CD14-positive monocyte (primary cell): Measurements from ENCODE around the gene DRAP1. TPM values are rescaled to one million over a fixed set of nuclear protein-coding genes. Genes with fewer than 3 reads are reported as not detected.
A peak's percentile ranks its signal among the peaks of the same experiment; 100 is the strongest.

ENCODE experiments used
- DNase-seq, 3 donors: peaks; one replicate each; pipeline ENCODE4 v3.0.0-alpha.2; 2011 to 2022
- H2AFZ ChIP-seq: 2 replicates; pipeline ENCODE4 v1.6.0; 2012; ENCODE audit warnings: mild to moderate bottlenecking, low read depth, low read length, inconsistent platforms; ENCODE audit not compliant: insufficient read depth, poor library complexity, severe bottlenecking
- H3K27ac ChIP-seq, 2 donors: 1 replicate in 1 of 2; 2 replicates in 1 of 2; pipeline ENCODE4 v1.5.1; 2012 to 2013; ENCODE audit warnings: low read length in 2 of 2, control low read depth in 1 of 2, inconsistent platforms in 1 of 2, low read depth in 1 of 2, mild to moderate bottlenecking in 1 of 2
- H3K27me3 ChIP-seq, 2 donors: one replicate each; pipeline versions ENCODE4 v1.6.0 to v1.6.1; 2011 to 2013; ENCODE audit warnings: low read length in 2 of 2; ENCODE audit not compliant: control insufficient read depth in 2 of 2, insufficient read depth in 2 of 2
- H3K36me3 ChIP-seq, 2 donors: replicated peaks in 1 of 2; 1 replicate in 1 of 2; 2 replicates in 1 of 2; pipeline versions ENCODE4 v1.5.1 to v1.6.1; 2012 to 2013; ENCODE audit warnings: low read length in 2 of 2, control low read depth in 1 of 2, inconsistent platforms in 1 of 2, mild to moderate bottlenecking in 1 of 2; ENCODE audit not compliant: insufficient read depth in 2 of 2, control insufficient read depth in 1 of 2
- H3K4me1 ChIP-seq, 2 donors: 1 replicate in 1 of 2; 2 replicates in 1 of 2; pipeline versions ENCODE4 v1.5.1 to v1.6.1; 2012 to 2013; ENCODE audit warnings: low read length in 2 of 2, control low read depth in 1 of 2, inconsistent platforms in 1 of 2, mild to moderate bottlenecking in 1 of 2, moderate library complexity in 1 of 2; ENCODE audit not compliant: insufficient read depth in 2 of 2, control insufficient read depth in 1 of 2
- H3K4me2 ChIP-seq: replicated peaks from 2 replicates; pipeline ENCODE3; 2012; ENCODE audit warnings: low read length, moderate library complexity, mild to moderate bottlenecking; ENCODE audit not compliant: poor library complexity, severe bottlenecking; ENCODE audit errors: extremely low read depth
- H3K4me3 ChIP-seq, 3 experiments: fragments of 200-600 bp in 1 of 3; sonication (generic) in 1 of 3; replicated peaks in 1 of 3; 1 replicate in 2 of 3; 2 replicates in 1 of 3; pipeline ENCODE4 v1.5.1; 2011 to 2013; ENCODE audit warnings: low read length in 3 of 3, mild to moderate bottlenecking in 3 of 3, control low read depth in 2 of 3, low read depth in 2 of 3, inconsistent platforms in 1 of 3, moderate library complexity in 1 of 3
- H3K79me2 ChIP-seq: 2 replicates; pipeline ENCODE4 v1.6.0; 2012; ENCODE audit warnings: mild to moderate bottlenecking, control low read depth, inconsistent platforms, low read length, moderate library complexity; ENCODE audit not compliant: insufficient read depth
- H3K9ac ChIP-seq: 2 replicates; pipeline ENCODE4 v1.6.0; 2017; ENCODE audit warnings: low read length, mild to moderate bottlenecking; ENCODE audit not compliant: insufficient read depth, poor library complexity, severe bottlenecking
- H3K9me3 ChIP-seq, 2 donors: replicated peaks in 1 of 2; 1 replicate in 1 of 2; 2 replicates in 1 of 2; pipeline versions ENCODE4 v1.5.1 to v1.6.1; 2012 to 2013; ENCODE audit warnings: low read length in 2 of 2, control low read depth in 1 of 2; ENCODE audit not compliant: control insufficient read depth in 1 of 2, insufficient read depth in 1 of 2
- H4K20me1 ChIP-seq: 2 replicates; pipeline ENCODE4 v1.6.0; 2012; ENCODE audit warnings: mild to moderate bottlenecking, low read length, control low read depth, moderate library complexity; ENCODE audit not compliant: insufficient read depth
- H3K27ac Mint-ChIP-seq, 7 donors: one replicate each; pipeline ENCODE4 v1.8.0; 2020; ENCODE audit warnings: mild to moderate bottlenecking in 7 of 7, mixed read lengths in 7 of 7, moderate library complexity in 6 of 7, inconsistent platforms in 2 of 7
- H3K27me3 Mint-ChIP-seq, 3 donors: one replicate each; pipeline ENCODE4 v1.8.0; 2021 to 2022; ENCODE audit warnings: low read depth in 3 of 3, mild to moderate bottlenecking in 3 of 3, mixed read lengths in 3 of 3, moderate library complexity in 3 of 3, inconsistent platforms in 1 of 3
- H3K36me3 Mint-ChIP-seq, 2 donors: one replicate each; pipeline ENCODE4 v1.8.0; 2020; ENCODE audit warnings: mixed read lengths in 2 of 2, inconsistent platforms in 1 of 2, mild to moderate bottlenecking in 1 of 2
- H3K4me1 Mint-ChIP-seq: one replicate; pipeline ENCODE4 v1.8.0; 2020; ENCODE audit warnings: mild to moderate bottlenecking, mixed read lengths
- H3K4me3 Mint-ChIP-seq, 2 donors: one replicate each; pipeline ENCODE4 v1.8.0; 2020; ENCODE audit warnings: mild to moderate bottlenecking in 2 of 2, mixed read lengths in 2 of 2, moderate library complexity in 1 of 2
- H3K9me3 Mint-ChIP-seq, 7 donors: one replicate each; pipeline ENCODE4 v1.8.0; 2020 to 2022; ENCODE audit warnings: mixed read lengths in 7 of 7, mild to moderate bottlenecking in 6 of 7, moderate library complexity in 6 of 7, inconsistent platforms in 2 of 7
- WGBS: methylation state at CpG from one replicate; pipeline ENCODE4 v1.1.5; 2013; ENCODE audit warnings: missing lambda C conversion rate; ENCODE audit not compliant: insufficient coverage; 5-methylcytosine and 5-hydroxymethylcytosine counted together
- intact Hi-C, 2 donors: fragments of 100-400 bp; cut with micrococcal nuclease; formaldehyde crosslinking; loops; one replicate each; pipeline versions ENCODE4 v1.15.0 to v1.15.1; 2023
- polyA plus RNA-seq, 3 donors: library from polyadenylated mRNA; depleted of rRNA in 1 of 3; unstranded in 2 of 3; stranded (reverse) in 1 of 3; fragments of 300-500 nt in 2 of 3; fragments of >200 nt in 1 of 3; fragmentation: Illumina TruSeq in 2 of 3; gene quantifications; 1 replicate in 2 of 3; 2 replicates in 1 of 3; pipeline ENCODE4 v1.2.3, GENCODE V29; 2012 to 2021
- TF ChIP-seq, protein P1 (sequence below): fragments of 200-600 bp; IDR thresholded peaks from one replicate; pipeline ENCODE4 v1.8.0; 2022; ENCODE audit warnings: antibody characterized with exemption, mild to moderate bottlenecking

The DRAP1 gene
- polyA plus RNA-seq, 3 donors: 68.3 to 97.2 (median 72.1) TPM

DNA sequence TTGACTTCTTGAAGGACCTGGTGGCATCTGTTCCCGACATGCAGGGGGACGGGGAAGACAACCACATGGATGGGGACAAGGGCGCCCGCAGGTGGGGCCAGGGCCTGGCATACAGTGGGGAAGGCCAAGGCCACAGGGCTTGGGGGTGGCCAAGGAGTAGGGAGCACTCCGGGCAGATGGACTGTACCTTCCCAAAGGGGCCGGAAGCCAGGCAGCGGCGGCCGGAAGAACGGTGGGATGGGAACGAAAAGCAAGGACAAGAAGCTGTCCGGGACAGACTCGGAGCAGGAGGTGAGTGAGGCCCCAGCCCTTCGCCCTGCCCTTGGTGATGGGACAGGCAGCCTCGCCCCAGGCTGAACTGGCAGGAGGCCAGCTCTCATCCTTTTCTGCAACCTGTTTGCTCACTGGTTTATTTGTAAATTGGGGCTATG lies 1.2 kb downstream of the DRAP1 start:
- H3K27ac Mint-ChIP-seq: peak overlapping the region in 1 of 7 donors; percentile 61
- Histone ChIP-seq H3K4me3 (peak overlapping the region; percentile 74 to 93 (median 91)), H3K79me2 (peaks cover 38% of the 10 kb centered on the region), H3K4me2 (peak overlapping the region; percentile 94), H3K9me3 (no peaks in the 10 kb centered on the region), H4K20me1 (peaks cover 2% of the 10 kb centered on the region), H3K27ac (no peak overlapping the region), H3K4me1 (peaks cover 45 to 53% of the 10 kb centered on the region in 2 donors), H3K9ac (peak overlapping the region; percentile 77), H3K36me3 (peaks cover 12 to 28% of the 10 kb centered on the region in 2 donors), H3K27me3 (no peaks in the 10 kb centered on the region), H2AFZ (no peak overlapping the region)
- TF ChIP-seq, protein P1, sequence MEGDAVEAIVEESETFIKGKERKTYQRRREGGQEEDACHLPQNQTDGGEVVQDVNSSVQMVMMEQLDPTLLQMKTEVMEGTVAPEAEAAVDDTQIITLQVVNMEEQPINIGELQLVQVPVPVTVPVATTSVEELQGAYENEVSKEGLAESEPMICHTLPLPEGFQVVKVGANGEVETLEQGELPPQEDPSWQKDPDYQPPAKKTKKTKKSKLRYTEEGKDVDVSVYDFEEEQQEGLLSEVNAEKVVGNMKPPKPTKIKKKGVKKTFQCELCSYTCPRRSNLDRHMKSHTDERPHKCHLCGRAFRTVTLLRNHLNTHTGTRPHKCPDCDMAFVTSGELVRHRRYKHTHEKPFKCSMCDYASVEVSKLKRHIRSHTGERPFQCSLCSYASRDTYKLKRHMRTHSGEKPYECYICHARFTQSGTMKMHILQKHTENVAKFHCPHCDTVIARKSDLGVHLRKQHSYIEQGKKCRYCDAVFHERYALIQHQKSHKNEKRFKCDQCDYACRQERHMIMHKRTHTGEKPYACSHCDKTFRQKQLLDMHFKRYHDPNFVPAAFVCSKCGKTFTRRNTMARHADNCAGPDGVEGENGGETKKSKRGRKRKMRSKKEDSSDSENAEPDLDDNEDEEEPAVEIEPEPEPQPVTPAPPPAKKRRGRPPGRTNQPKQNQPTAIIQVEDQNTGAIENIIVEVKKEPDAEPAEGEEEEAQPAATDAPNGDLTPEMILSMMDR: no peak
- peaks cover 0 to 2% (median 0%) of the 10 kb centered on the region in 3 donors for H3K27me3 Mint-ChIP-seq
- no peaks in the 10 kb centered on the region for H3K9me3 Mint-ChIP-seq
- DNase-seq: no peak
- H3K4me3 Mint-ChIP-seq: peak overlapping the region; percentile 89 to 95
- peaks cover 32 to 36% of the 10 kb centered on the region in 2 donors for H3K36me3 Mint-ChIP-seq
- peaks cover 45% of the 10 kb centered on the region for H3K4me1 Mint-ChIP-seq
- WGBS: 64% methylated on average over 11 of the region's 15 CpGs
- intact Hi-C loops: loop anchor here in 1 of 2 donors (5.0 kb wide), 2 partner anchors 33 to 42 kb away; partner anchors contain the start of genes FIBP and SART1

DNA sequence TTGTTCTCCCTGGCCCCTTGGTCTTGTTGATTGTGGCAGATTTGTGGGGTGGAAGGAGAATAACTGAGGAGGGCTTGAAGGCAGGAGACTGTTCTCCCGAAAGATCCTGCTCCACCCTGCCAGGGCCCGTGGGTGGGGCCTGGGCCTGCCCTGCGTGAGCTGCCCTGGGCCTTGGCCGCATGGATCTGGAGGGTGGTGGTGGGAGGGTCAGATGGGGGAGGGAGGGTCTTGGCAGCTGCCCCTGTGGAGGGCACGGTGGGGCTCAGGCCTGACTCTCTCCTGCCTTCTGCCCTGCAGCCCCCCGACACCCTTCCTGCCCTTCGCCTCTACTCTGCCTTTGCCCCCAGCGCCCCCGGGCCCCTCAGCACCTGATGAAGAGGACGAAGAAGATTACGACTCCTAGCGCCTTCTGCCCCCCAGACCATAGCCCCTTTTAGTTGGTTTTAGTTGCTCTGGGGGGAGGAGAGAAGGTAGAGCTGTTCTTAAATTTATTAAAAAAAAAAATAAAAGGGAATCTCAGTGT lies 1.9 kb downstream of the DRAP1 start:
- TF ChIP-seq, protein P1: no peak
- peaks cover 0 to 2% (median 0%) of the 10 kb centered on the region in 3 donors for H3K27me3 Mint-ChIP-seq
- H3K79me2 ChIP-seq: peaks cover 38% of the 10 kb centered on the region
- peaks cover 12 to 28% of the 10 kb centered on the region in 2 donors for H3K36me3 ChIP-seq
- H3K4me2 ChIP-seq: peak overlapping the region; percentile 94
- H3K4me1 Mint-ChIP-seq: peaks cover 38% of the 10 kb centered on the region
- H3K36me3 Mint-ChIP-seq: peaks cover 34 to 36% of the 10 kb centered on the region in 2 donors
- no peak overlapping the region for H3K27ac ChIP-seq
- H3K4me3 Mint-ChIP-seq: peak overlapping the region; percentile 89 to 95
- intact Hi-C loops: loop anchor here in 1 of 2 donors (5.0 kb wide), 2 partner anchors 34 to 41 kb away; partner anchors contain the start of genes FIBP and SART1
- WGBS: 91% methylated on average over 6 of the region's 12 CpGs
- no peaks in the 10 kb centered on the region for H3K27me3 ChIP-seq
- H3K9ac ChIP-seq: no peak overlapping the region
- no peaks in the 10 kb centered on the region for H4K20me1 ChIP-seq
- DNase-seq: no peak
- H3K27ac Mint-ChIP-seq: no peak overlapping the region
- no peaks in the 10 kb centered on the region for H3K9me3 Mint-ChIP-seq
- H3K4me1 ChIP-seq: peaks cover 38 to 46% of the 10 kb centered on the region in 2 donors
- H3K9me3 ChIP-seq: no peaks in the 10 kb centered on the region
- H2AFZ ChIP-seq: no peak overlapping the region
- H3K4me3 ChIP-seq: peak overlapping the region in 1 of 3 experiments; percentile 93
